ENCODE results near the gene DPYSL3. TPM values are rescaled to one million over a fixed set of nuclear protein-coding genes. Genes with fewer than 3 reads are reported as not detected.

DPYSL3 gene
- total RNA-seq, 1 experiment from 2014 or later, result 106 TPM

- ChIA-PET CTCF (interaction anchor here (0.6 to 1.8 kb wide), 13 partner anchors 20 to 921 kb away, joined by 3 to 30 read pairs (median 4); no protein-coding TSS in a partner anchor), POLR2A (interaction anchor here (0.7 to 0.9 kb wide), 2 partner anchors 124 to 1166 kb away, joined by 4 read pairs; no protein-coding TSS in a partner anchor)
- no peaks in the 10 kb centered on the region for H3K27me3 ChIP-seq (replicated peaks; ENCODE audit: control insufficient read depth, insufficient read depth, low read length)
- Mint-ChIP-seq H3K9me3 (ENCODE audit: unreplicated experiment) (no peaks in the 10 kb centered on the region), H3K4me1 (ENCODE audit: low read depth, unreplicated experiment) (peaks cover 23% of the 10 kb centered on the region), H3K27ac (ENCODE audit: unreplicated experiment) (peak overlapping the region; percentile 73), H3K36me3 (ENCODE audit: insufficient read depth, unreplicated experiment) (peaks cover 9% of the 10 kb centered on the region), H3K27me3 (ENCODE audit: insufficient read depth, unreplicated experiment) (no peaks in the 10 kb centered on the region), H3K4me3 (ENCODE audit: unreplicated experiment) (peak overlapping the region; percentile 85)
- peak; percentile 88 to 94 for DNase-seq
- no TSS peak for BruUV-seq (replicated peaks)
- intact Hi-C loops (cut with micrococcal nuclease; ENCODE audit: unreplicated experiment), result loop anchor here (1.0 kb wide), 5 partner anchors 22 to 230 kb away; no protein-coding TSS in a partner anchor
- H3K4me3 ChIP-seq (ENCODE audit: low read depth, low read length), result peak overlapping the region; percentile 92
- TF ChIP-seq CTCF (IDR thresholded peaks at IDR 0.05; ENCODE audit: insufficient read depth in 1 of 2, low read depth in 1 of 2, low read length in 1 of 2, severe bottlenecking in 1 of 2, unreplicated experiment in 1 of 2), result peak; percentile 93 to 95
- H3K4me1 ChIP-seq, result peaks cover 29% of the 10 kb centered on the region
- no peaks in the 10 kb centered on the region for H3K9me3 ChIP-seq
- no peaks in the 10 kb centered on the region for H3K36me3 ChIP-seq (ENCODE audit: control insufficient read depth, insufficient read depth, low read length)
These were observed 55.7 kb downstream of the DPYSL3 start for GRCh38 chr5:147453875-147454814.

- POLR2A ChIA-PET, result interaction anchor here (0.6 kb wide), 1 partner anchor 123 kb away, joined by 6 read pairs; no protein-coding TSS in a partner anchor
- no peak for DNase-seq
- Histone ChIP-seq H3K36me3 (ENCODE audit: control insufficient read depth, insufficient read depth, low read length) (no peaks in the 10 kb centered on the region), H3K4me3 (ENCODE audit: low read depth, low read length) (peak overlapping the region; percentile 92), H3K27me3 (replicated peaks; ENCODE audit: control insufficient read depth, insufficient read depth, low read length) (no peaks in the 10 kb centered on the region), H3K9me3 (no peaks in the 10 kb centered on the region), H3K4me1 (peaks cover 40% of the 10 kb centered on the region)
- Mint-ChIP-seq H3K27ac (ENCODE audit: unreplicated experiment) (peak overlapping the region; percentile 73), H3K27me3 (ENCODE audit: insufficient read depth, unreplicated experiment) (no peaks in the 10 kb centered on the region), H3K4me1 (ENCODE audit: low read depth, unreplicated experiment) (peaks cover 32% of the 10 kb centered on the region), H3K4me3 (ENCODE audit: unreplicated experiment) (peak overlapping the region; percentile 85), H3K36me3 (ENCODE audit: insufficient read depth, unreplicated experiment) (peaks cover 10% of the 10 kb centered on the region), H3K9me3 (ENCODE audit: unreplicated experiment) (no peaks in the 10 kb centered on the region)
- no TSS peak for BruUV-seq (replicated peaks)
- CTCF ChIA-PET, result interaction anchor here (0.6 to 1.5 kb wide), 4 partner anchors 45 to 126 kb away, joined by 3 to 5 read pairs (median 4); no protein-coding TSS in a partner anchor
- intact Hi-C loops (cut with micrococcal nuclease; ENCODE audit: unreplicated experiment), result no loop called here
- TF ChIP-seq CTCF (IDR thresholded peaks at IDR 0.05; ENCODE audit: insufficient read depth in 1 of 2, low read depth in 1 of 2, low read length in 1 of 2, severe bottlenecking in 1 of 2, unreplicated experiment in 1 of 2), result no peak
These were observed 57.6 kb downstream of the DPYSL3 start for GRCh38 chr5:147452165-147452811.

GRCh38 chr5:147451193-147451592 is 58.7 kb downstream of the DPYSL3 start:
- CTCF ChIA-PET, result interaction anchor here (1.1 to 1.5 kb wide), 2 partner anchors 107 to 127 kb away, joined by 3 to 5 read pairs; no protein-coding TSS in a partner anchor
- no TSS peak for BruUV-seq (replicated peaks)

More at GRCh38 chr5:147451193-147451592, 58.7 kb downstream of the DPYSL3 start:
- H3K27me3 ChIP-seq (replicated peaks; ENCODE audit: control insufficient read depth, insufficient read depth, low read length), result no peaks in the 10 kb centered on the region
- no peaks in the 10 kb centered on the region for H3K36me3 ChIP-seq (ENCODE audit: control insufficient read depth, insufficient read depth, low read length)
- peak overlapping the region; percentile 85 for H3K4me3 Mint-ChIP-seq (ENCODE audit: unreplicated experiment)
- intact Hi-C loops (cut with micrococcal nuclease; ENCODE audit: unreplicated experiment), result no loop called here
- peaks cover 21% of the 10 kb centered on the region for H3K36me3 Mint-ChIP-seq (ENCODE audit: insufficient read depth, unreplicated experiment)
- no peaks in the 10 kb centered on the region for H3K9me3 Mint-ChIP-seq (ENCODE audit: unreplicated experiment)
- H3K27me3 Mint-ChIP-seq (ENCODE audit: insufficient read depth, unreplicated experiment), result no peaks in the 10 kb centered on the region
- TF ChIP-seq CTCF (IDR thresholded peaks at IDR 0.05; ENCODE audit: insufficient read depth in 1 of 2, low read depth in 1 of 2, low read length in 1 of 2, severe bottlenecking in 1 of 2, unreplicated experiment in 1 of 2), result no peak
- peaks cover 40% of the 10 kb centered on the region for H3K4me1 ChIP-seq
- DNase-seq, result no peak
- no peak overlapping the region for H3K4me3 ChIP-seq (ENCODE audit: low read depth, low read length)
- H3K9me3 ChIP-seq, result no peaks in the 10 kb centered on the region
- H3K27ac Mint-ChIP-seq (ENCODE audit: unreplicated experiment), result no peak overlapping the region
- H3K4me1 Mint-ChIP-seq (ENCODE audit: low read depth, unreplicated experiment), result peaks cover 32% of the 10 kb centered on the region
- POLR2A ChIA-PET, result no interaction called here

All from Caco-2 (cell line).